SK-N-MC (cell line): ENCODE measurements around the gene TMA7.

Experiments used
- EZH2 ChIP-seq: fragments of 200-600 bp; sonication (generic); IDR thresholded peaks from one replicate; pipeline ENCODE4 v1.6.1; 2017; ENCODE audit warnings: antibody characterized with exemption
- POLR2AphosphoS5 ChIP-seq: IDR thresholded peaks from 2 replicates; pipeline ENCODE4 v1.6.1; 2012; ENCODE audit warnings: mild to moderate bottlenecking, low read depth, low read length, borderline replicate concordance

DNA sequence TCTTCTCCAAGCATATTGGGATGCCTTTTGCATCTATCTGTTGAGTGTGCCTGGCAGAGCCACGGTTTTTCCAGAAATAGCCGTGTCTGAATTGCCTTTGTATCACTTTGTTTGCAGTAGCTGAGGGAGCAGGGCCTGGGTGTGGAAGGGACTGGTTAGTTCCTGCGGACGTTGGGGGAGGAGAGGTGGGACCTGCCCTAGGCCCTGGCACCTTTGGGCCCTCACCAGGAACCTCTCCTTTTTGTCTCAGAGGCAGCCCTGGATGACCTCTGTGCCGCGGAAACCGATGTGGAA lies 25.1 kb downstream of the TMA7 start:
- no peak for TF ChIP-seq EZH2
- no peak for TF ChIP-seq POLR2AphosphoS5
